Sigmoid colon (tissue), 4 donors: Measurements from ENCODE around the gene TRAF3IP3.

Experiments used
- CTCF ChIP-seq, 4 experiments: fragments of 450-650 bp in 3 of 4; fragments of 200-600 bp in 1 of 4; IDR thresholded peaks; one replicate each; pipeline ENCODE4 v1.5.1; 2016 to 2019; ENCODE audit warnings: antibody characterized with exemption in 4 of 4, mild to moderate bottlenecking in 3 of 4, moderate library complexity in 2 of 4
- EP300 ChIP-seq, 4 donors: sonication (generic); formaldehyde crosslinking; IDR thresholded peaks; one replicate each; pipeline ENCODE4 v1.6.1; 2017; ENCODE audit warnings: antibody characterized with exemption in 4 of 4
- POLR2A ChIP-seq, 2 donors: fragments of 450-650 bp; IDR thresholded peaks; one replicate each; pipeline ENCODE4 v1.6.1; 2016; ENCODE audit warnings: antibody characterized with exemption in 2 of 2, mild to moderate bottlenecking in 2 of 2, moderate library complexity in 2 of 2

DNA sequence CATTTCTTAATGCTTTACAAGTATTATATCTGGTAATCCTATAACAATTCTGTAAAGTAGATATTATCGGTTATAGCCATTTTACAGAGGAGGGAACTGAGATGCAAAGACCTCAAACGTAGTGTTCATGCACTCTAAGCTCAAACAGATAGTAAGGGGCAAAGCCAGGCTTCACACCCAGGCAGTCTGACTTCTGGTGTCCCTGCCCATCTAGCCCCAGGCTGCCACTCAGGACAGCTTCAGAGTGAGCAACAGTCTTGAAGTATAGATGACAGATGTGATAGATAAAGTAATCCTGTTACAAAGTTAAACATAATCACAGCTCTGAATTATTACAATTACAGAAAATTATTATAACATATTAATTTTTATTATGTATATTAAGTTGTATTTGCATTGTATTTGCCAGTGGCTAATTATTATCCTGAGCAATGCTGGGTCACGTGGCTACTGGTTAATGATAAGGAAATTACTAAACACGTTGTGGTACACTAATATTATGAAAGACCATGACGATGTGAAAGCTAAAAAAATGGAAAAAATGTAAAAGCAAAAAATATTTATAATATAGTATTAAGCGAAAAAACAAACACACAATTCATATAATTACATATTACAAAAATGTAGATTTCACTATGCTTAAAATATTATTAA is 6.1 kb upstream of the TRAF3IP3 start:
- TF ChIP-seq CTCF (IDR thresholded peaks at IDR 0.05) (no peak), POLR2A (IDR thresholded peaks at IDR 0.05) (no peak), EP300 (IDR thresholded peaks at IDR 0.05) (no peak)
